Measurements from ENCODE around the gene SERPINA5.

The SERPINA5 gene

GRCh38 chr14:94584591-94585280 is 3.5 kb downstream of the SERPINA5 start:
- DNase-seq (ENCODE audit: low read depth), result no peak
- no peak for TF ChIP-seq CTCF (conservative IDR thresholded peaks at IDR 0.05; ENCODE audit: control insufficient read depth, insufficient read depth, low read depth, low read length)
- H3K4me3 ChIP-seq (ENCODE audit: control insufficient read depth, low read depth, low read length), result no peak overlapping the region

GRCh38 chr14:94586635-94587034 is 5.4 kb downstream of the SERPINA5 start:
- no peak for DNase-seq (ENCODE audit: low read depth)
- no peak for TF ChIP-seq CTCF (conservative IDR thresholded peaks at IDR 0.05; ENCODE audit: control insufficient read depth, insufficient read depth, low read depth, low read length)

GRCh38 chr14:94588311-94588710 is 7.1 kb downstream of the SERPINA5 start:
- TF ChIP-seq CTCF (conservative IDR thresholded peaks at IDR 0.05; ENCODE audit: control insufficient read depth, insufficient read depth, low read depth, low read length), result no peak
- H3K4me3 ChIP-seq (ENCODE audit: control insufficient read depth, low read depth, low read length), result no peak overlapping the region
- no peak for DNase-seq (ENCODE audit: low read depth)

More at GRCh38 chr14:94586635-94587034, 5.4 kb downstream of the SERPINA5 start:
- H3K4me3 ChIP-seq (ENCODE audit: control insufficient read depth, low read depth, low read length), result no peak overlapping the region

- no peak overlapping the region for H3K4me3 ChIP-seq (ENCODE audit: control insufficient read depth, low read depth, low read length)
- no peak for DNase-seq (ENCODE audit: low read depth)
- no peak for TF ChIP-seq CTCF (conservative IDR thresholded peaks at IDR 0.05; ENCODE audit: control insufficient read depth, insufficient read depth, low read depth, low read length)
Measured at GRCh38 chr14:94591073-94591472, 9.8 kb downstream of the SERPINA5 start.

GRCh38 chr14:94591871-94592270 is 10.6 kb downstream of the SERPINA5 start:
- no peak for DNase-seq (ENCODE audit: low read depth)
- TF ChIP-seq CTCF (conservative IDR thresholded peaks at IDR 0.05; ENCODE audit: control insufficient read depth, insufficient read depth, low read depth, low read length), result no peak
- no peak overlapping the region for H3K4me3 ChIP-seq (ENCODE audit: control insufficient read depth, low read depth, low read length)

GRCh38 chr14:94592457-94592856 is 11.2 kb downstream of the SERPINA5 start:
- TF ChIP-seq CTCF (conservative IDR thresholded peaks at IDR 0.05; ENCODE audit: control insufficient read depth, insufficient read depth, low read depth, low read length), result no peak
- DNase-seq (ENCODE audit: low read depth), result no peak
- no peak overlapping the region for H3K4me3 ChIP-seq (ENCODE audit: control insufficient read depth, low read depth, low read length)

GRCh38 chr14:94593376-94593748 is 12.1 kb downstream of the SERPINA5 start:
- TF ChIP-seq CTCF (conservative IDR thresholded peaks at IDR 0.05; ENCODE audit: control insufficient read depth, insufficient read depth, low read depth, low read length), result no peak
- DNase-seq (ENCODE audit: low read depth), result no peak
- no peak overlapping the region for H3K4me3 ChIP-seq (ENCODE audit: control insufficient read depth, low read depth, low read length)
